ENCODE results near the gene TRMT2B. TPM values are rescaled to one million over a fixed set of nuclear protein-coding genes. Genes with fewer than 3 reads are reported as not detected.

TRMT2B gene
- polyA plus RNA-seq, 3 donors: 10.5 to 13.3 (median 13.0) TPM

DNA sequence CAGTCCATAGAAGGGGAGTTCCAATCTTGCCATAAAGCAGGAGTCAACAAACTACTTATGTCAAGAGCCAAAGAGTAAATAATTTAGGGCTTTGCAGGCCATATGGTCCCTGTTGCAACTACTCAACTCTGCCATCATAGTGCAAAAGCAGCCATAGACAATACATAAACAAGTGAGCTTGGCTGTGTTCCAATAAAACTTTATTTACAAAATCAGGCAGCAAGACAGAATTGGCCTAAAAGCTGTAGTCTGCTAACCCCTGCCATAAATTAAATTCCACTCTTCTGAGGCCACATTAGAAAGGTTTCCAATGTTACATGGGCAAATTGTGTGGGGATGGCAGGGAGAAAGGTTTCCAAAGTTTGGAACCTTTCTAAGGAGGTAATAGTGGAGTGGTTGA, 14.7 kb downstream of the TRMT2B start:
- intact Hi-C loops (cut with micrococcal nuclease): no loop called here
- H3K9me3 ChIP-seq (replicated peaks in 1 of 2; ENCODE audit: control insufficient read depth in 1 of 2, insufficient read depth in 1 of 2, low read length in 2 of 2): no peaks in the 10 kb centered on the region

DNA sequence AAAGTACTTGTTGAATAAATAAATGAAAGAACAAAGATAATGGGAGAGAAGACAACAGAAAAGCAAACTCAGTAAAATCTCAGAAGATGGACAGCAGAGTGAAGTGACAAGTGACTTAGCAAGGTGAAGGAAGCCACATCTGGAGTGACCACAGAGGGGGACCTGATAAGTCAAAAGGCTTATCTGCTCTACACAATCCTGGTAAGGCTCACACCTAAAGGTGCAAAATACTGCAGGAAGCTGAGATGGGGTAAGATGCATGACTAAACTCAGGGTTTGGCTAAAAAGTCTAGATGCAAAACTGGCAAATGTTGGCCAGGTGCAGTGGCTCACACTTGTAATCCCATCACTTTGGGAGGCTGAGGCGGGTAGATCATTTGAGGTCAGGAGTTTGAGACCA, 22.2 kb downstream of the TRMT2B start:
- no peak overlapping the region for H3K9ac ChIP-seq (ENCODE audit: insufficient read depth, low read length, poor library complexity, severe bottlenecking)
- H3K27me3 ChIP-seq (ENCODE audit: control insufficient read depth in 2 of 2, insufficient read depth in 2 of 2, low read length in 2 of 2): no peaks in the 10 kb centered on the region
- H3K4me2 ChIP-seq (replicated peaks; ENCODE audit: extremely low read depth, low read length, poor library complexity, severe bottlenecking): no peak overlapping the region
- no CpG with 5 or more reads among the region's 1 CpG for WGBS (ENCODE audit: insufficient coverage)
- no peaks in the 10 kb centered on the region for H3K9me3 ChIP-seq (replicated peaks in 1 of 2; ENCODE audit: control insufficient read depth in 1 of 2, insufficient read depth in 1 of 2, low read length in 2 of 2)
- DNase-seq: no peak
- no peaks in the 10 kb centered on the region for H4K20me1 ChIP-seq (ENCODE audit: insufficient read depth, low read length)
- no peak overlapping the region for H2AFZ ChIP-seq (ENCODE audit: insufficient read depth, low read depth, low read length, poor library complexity, severe bottlenecking)
- no peaks in the 10 kb centered on the region for H3K4me1 Mint-ChIP-seq
- H3K27me3 Mint-ChIP-seq (ENCODE audit: low read depth in 3 of 3): peaks cover 0 to 6% (median 0%) of the 10 kb centered on the region in 3 donors
- H3K27ac Mint-ChIP-seq: no peak overlapping the region
- intact Hi-C loops (cut with micrococcal nuclease): no loop called here
- H3K4me3 ChIP-seq (replicated peaks in 1 of 3; ENCODE audit: low read depth in 2 of 3, low read length in 3 of 3): no peak overlapping the region
- peaks cover 29 to 68% of the 10 kb centered on the region in 2 donors for H3K36me3 ChIP-seq (replicated peaks in 1 of 2; ENCODE audit: control insufficient read depth in 1 of 2, insufficient read depth in 2 of 2, low read length in 2 of 2)
- H3K4me1 ChIP-seq (ENCODE audit: control insufficient read depth in 1 of 2, insufficient read depth in 2 of 2, low read length in 2 of 2): no peaks in the 10 kb centered on the region
- no peak overlapping the region for H3K4me3 Mint-ChIP-seq
- H3K9me3 Mint-ChIP-seq: peaks cover 0 to 3% (median 0%) of the 10 kb centered on the region in 7 donors
- TF ChIP-seq CTCF (IDR thresholded peaks at IDR 0.05): no peak
- no peaks in the 10 kb centered on the region for H3K79me2 ChIP-seq (ENCODE audit: insufficient read depth, low read length)
- peaks cover 42 to 69% of the 10 kb centered on the region in 2 donors for H3K36me3 Mint-ChIP-seq
- no peak overlapping the region for H3K27ac ChIP-seq (ENCODE audit: low read depth in 1 of 2, low read length in 2 of 2)

More for the DNA sequence above, 14.7 kb downstream of the TRMT2B start:
- Histone ChIP-seq H3K36me3 (replicated peaks in 1 of 2; ENCODE audit: control insufficient read depth in 1 of 2, insufficient read depth in 2 of 2, low read length in 2 of 2) (peaks cover 47 to 72% of the 10 kb centered on the region in 2 donors), H2AFZ (ENCODE audit: insufficient read depth, low read depth, low read length, poor library complexity, severe bottlenecking) (no peak overlapping the region), H3K79me2 (ENCODE audit: insufficient read depth, low read length) (no peaks in the 10 kb centered on the region), H3K27me3 (ENCODE audit: control insufficient read depth in 2 of 2, insufficient read depth in 2 of 2, low read length in 2 of 2) (no peaks in the 10 kb centered on the region), H4K20me1 (ENCODE audit: insufficient read depth, low read length) (no peaks in the 10 kb centered on the region), H3K27ac (ENCODE audit: low read depth in 1 of 2, low read length in 2 of 2) (no peak overlapping the region), H3K4me2 (replicated peaks; ENCODE audit: extremely low read depth, low read length, poor library complexity, severe bottlenecking) (no peak overlapping the region), H3K9ac (ENCODE audit: insufficient read depth, low read length, poor library complexity, severe bottlenecking) (no peak overlapping the region), H3K4me3 (replicated peaks in 1 of 3; ENCODE audit: low read depth in 2 of 3, low read length in 3 of 3) (no peak overlapping the region), H3K4me1 (ENCODE audit: control insufficient read depth in 1 of 2, insufficient read depth in 2 of 2, low read length in 2 of 2) (no peaks in the 10 kb centered on the region)
- Mint-ChIP-seq H3K9me3 (no peaks in the 10 kb centered on the region), H3K27me3 (ENCODE audit: low read depth in 3 of 3) (peaks cover 0 to 7% (median 0%) of the 10 kb centered on the region in 3 donors), H3K27ac (no peak overlapping the region), H3K4me3 (no peak overlapping the region), H3K36me3 (peaks cover 39 to 61% of the 10 kb centered on the region in 2 donors), H3K4me1 (no peaks in the 10 kb centered on the region)
- TF ChIP-seq CTCF (IDR thresholded peaks at IDR 0.05): no peak
- no peak for DNase-seq

Measured in CD14-positive monocyte (primary cell).